Heart left ventricle (tissue), 13 donors: ENCODE measurements around the gene FOCAD.

ENCODE experiments used
- POLR2A ChIP-seq, 2 donors: fragments of 450-650 bp; IDR thresholded peaks; one replicate each; pipeline ENCODE4 v1.6.1; 2017; ENCODE audit warnings: antibody characterized with exemption in 2 of 2, mild to moderate bottlenecking in 2 of 2, moderate library complexity in 2 of 2
- TF ChIP-seq, protein P1 (sequence below), 12 donors: fragments of 200-600 bp; sonication (generic) in 4 of 12; IDR thresholded peaks; one replicate each; pipeline versions ENCODE4 v1.5.0 to v1.8.0; 2018 to 2022; ENCODE audit warnings: antibody characterized with exemption in 12 of 12, mild to moderate bottlenecking in 5 of 12
- donor health status: ischemic (EF 13 %, LVEDD 7.1; RV severe dilation, severe dysfunction).
- donor health status: DM: no; HTN: yes; CAD: no.
- donor health status: DM: no; HTN: no; CAD: no.
- donor health status: ischemic (EF 25% LVEDD 6.9; RV normal size, moderate dysfunction).
- donor health status: ischemic (EF 25% LVEDD 5.7; RV mildly dilated, moderate dysfunction).
- donor health status: ischemic (EF 35%, LVEDD 5.7; RV mildly dilated, moderate dysfunction).
- donor health status: nonischemic (EF 11% LVEDD 7.7; RV severe dilation, severe dysfunction).
- donor health status: DM: yes; HTN: yes; CAD: no.
- donor health status: PGD.
- donor health status: ischemic (EF 29% LVEDD 5.4; RV normal size, mild dysfunction).
- donor health status: nonischemic (EF 23%, LVEDD 6.1; RV moderate dilation, normal function).

DNA sequence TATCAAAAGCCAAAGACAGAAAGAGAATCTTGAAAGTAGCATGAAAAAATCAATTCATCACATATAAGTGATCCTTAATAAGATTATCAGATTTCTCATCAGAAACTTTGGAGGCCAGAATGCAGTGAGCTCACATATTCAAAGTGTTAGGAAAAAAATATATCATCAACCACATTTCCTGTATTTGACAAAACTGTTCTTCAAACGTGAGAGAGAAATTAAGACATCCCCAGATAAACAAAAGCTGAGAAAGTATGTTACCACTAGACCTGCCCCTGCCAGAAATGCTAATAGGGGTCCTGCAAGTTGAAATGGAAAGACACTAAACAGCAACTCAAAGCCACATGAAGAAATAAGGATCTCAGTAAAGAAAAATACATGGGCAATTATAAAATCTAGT lies 317.5 kb downstream of the FOCAD start:
- TF ChIP-seq POLR2A (IDR thresholded peaks at IDR 0.05), result no peak
- TF ChIP-seq, protein P1, sequence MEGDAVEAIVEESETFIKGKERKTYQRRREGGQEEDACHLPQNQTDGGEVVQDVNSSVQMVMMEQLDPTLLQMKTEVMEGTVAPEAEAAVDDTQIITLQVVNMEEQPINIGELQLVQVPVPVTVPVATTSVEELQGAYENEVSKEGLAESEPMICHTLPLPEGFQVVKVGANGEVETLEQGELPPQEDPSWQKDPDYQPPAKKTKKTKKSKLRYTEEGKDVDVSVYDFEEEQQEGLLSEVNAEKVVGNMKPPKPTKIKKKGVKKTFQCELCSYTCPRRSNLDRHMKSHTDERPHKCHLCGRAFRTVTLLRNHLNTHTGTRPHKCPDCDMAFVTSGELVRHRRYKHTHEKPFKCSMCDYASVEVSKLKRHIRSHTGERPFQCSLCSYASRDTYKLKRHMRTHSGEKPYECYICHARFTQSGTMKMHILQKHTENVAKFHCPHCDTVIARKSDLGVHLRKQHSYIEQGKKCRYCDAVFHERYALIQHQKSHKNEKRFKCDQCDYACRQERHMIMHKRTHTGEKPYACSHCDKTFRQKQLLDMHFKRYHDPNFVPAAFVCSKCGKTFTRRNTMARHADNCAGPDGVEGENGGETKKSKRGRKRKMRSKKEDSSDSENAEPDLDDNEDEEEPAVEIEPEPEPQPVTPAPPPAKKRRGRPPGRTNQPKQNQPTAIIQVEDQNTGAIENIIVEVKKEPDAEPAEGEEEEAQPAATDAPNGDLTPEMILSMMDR (IDR thresholded peaks at IDR 0.05), result no peak
